ENCODE data around the gene CA10.

- TF ChIP-seq POLR2AphosphoS5 (IDR thresholded peaks at IDR 0.05; ENCODE audit: low read depth, low read length) (no peak), TAF1 (IDR thresholded peaks at IDR 0.05; ENCODE audit: borderline replicate concordance, insufficient read depth, low read length) (no peak), SIN3A (IDR thresholded peaks at IDR 0.05; ENCODE audit: borderline replicate concordance, insufficient read depth, low read length) (no peak), REST (IDR thresholded peaks at IDR 0.05; ENCODE audit: insufficient read depth in 1 of 2, low read depth in 2 of 2, low read length in 2 of 2) (no peak), FOXP2 (optimal IDR thresholded peaks at IDR 0.05; ENCODE audit: borderline replicate concordance, extremely low read depth, extremely low read length, insufficient read depth) (no peak)
These were observed 393.0 kb downstream of the CA10 start for GRCh38 chr17:51765282-51766135.

Measured in PFSK-1 (cell line).